IPS-18a (cell line): ENCODE measurements around the gene KSR1.
"Not testable (repeated sequence)": the region's sequence is repeated elsewhere in the genome, so short reads cannot be mapped to it uniquely, and the experiment has no call there.

Experiments used
- H3K27ac ChIP-seq: one replicate; pipeline ENCODE4 v1.5.1; 2013; ENCODE audit warnings: low read length
- H3K27me3 ChIP-seq: one replicate; pipeline ENCODE4 v1.6.1; 2013; ENCODE audit warnings: mild to moderate bottlenecking, low read length; ENCODE audit not compliant: control insufficient read depth, insufficient read depth
- H3K36me3 ChIP-seq: one replicate; pipeline ENCODE4 v1.6.1; 2013; ENCODE audit warnings: low read depth, low read length; ENCODE audit not compliant: control insufficient read depth
- H3K4me1 ChIP-seq: one replicate; pipeline ENCODE4 v1.6.1; 2013; ENCODE audit warnings: low read depth, low read length; ENCODE audit not compliant: control insufficient read depth
- H3K4me3 ChIP-seq: one replicate; pipeline ENCODE4 v1.5.1; 2013; ENCODE audit warnings: low read length
- H3K9ac ChIP-seq: one replicate; pipeline ENCODE4 v1.6.1; 2013; ENCODE audit warnings: mild to moderate bottlenecking, low read length, moderate library complexity
- H3K9me3 ChIP-seq: one replicate; pipeline ENCODE4 v1.6.1; 2013; ENCODE audit warnings: low read depth, low read length; ENCODE audit not compliant: control insufficient read depth

The KSR1 gene

GRCh38 chr17:27651411-27652345 lies 195.4 kb downstream of the KSR1 start:
- no peaks in the 10 kb centered on the region for H3K36me3 ChIP-seq
- H3K27me3 ChIP-seq: no peaks in the 10 kb centered on the region
- H3K4me3 ChIP-seq: no peak overlapping the region
- no peak overlapping the region for H3K9ac ChIP-seq
- H3K9me3 ChIP-seq: no peaks in the 10 kb centered on the region
- H3K27ac ChIP-seq: no peak overlapping the region
- peaks cover 3% of the 10 kb centered on the region for H3K4me1 ChIP-seq

GRCh38 chr17:27653449-27653971 lies 197.3 kb downstream of the KSR1 start:
- H3K9ac ChIP-seq: not testable (repeated sequence)

GRCh38 chr17:27654136-27654535 lies 197.9 kb downstream of the KSR1 start:
- Histone ChIP-seq H3K27ac (no peak overlapping the region), H3K27me3 (no peaks in the 10 kb centered on the region), H3K4me1 (peaks cover 3% of the 10 kb centered on the region), H3K9ac (no peak overlapping the region), H3K36me3 (no peaks in the 10 kb centered on the region), H3K9me3 (no peaks in the 10 kb centered on the region), H3K4me3 (no peak overlapping the region)

More at GRCh38 chr17:27653449-27653971, 197.3 kb downstream of the KSR1 start:
- H3K4me1 ChIP-seq, H3K36me3 ChIP-seq, H3K27ac ChIP-seq, H3K4me3 ChIP-seq, H3K9me3 ChIP-seq, H3K27me3 ChIP-seq: not testable (repeated sequence)

DNA sequence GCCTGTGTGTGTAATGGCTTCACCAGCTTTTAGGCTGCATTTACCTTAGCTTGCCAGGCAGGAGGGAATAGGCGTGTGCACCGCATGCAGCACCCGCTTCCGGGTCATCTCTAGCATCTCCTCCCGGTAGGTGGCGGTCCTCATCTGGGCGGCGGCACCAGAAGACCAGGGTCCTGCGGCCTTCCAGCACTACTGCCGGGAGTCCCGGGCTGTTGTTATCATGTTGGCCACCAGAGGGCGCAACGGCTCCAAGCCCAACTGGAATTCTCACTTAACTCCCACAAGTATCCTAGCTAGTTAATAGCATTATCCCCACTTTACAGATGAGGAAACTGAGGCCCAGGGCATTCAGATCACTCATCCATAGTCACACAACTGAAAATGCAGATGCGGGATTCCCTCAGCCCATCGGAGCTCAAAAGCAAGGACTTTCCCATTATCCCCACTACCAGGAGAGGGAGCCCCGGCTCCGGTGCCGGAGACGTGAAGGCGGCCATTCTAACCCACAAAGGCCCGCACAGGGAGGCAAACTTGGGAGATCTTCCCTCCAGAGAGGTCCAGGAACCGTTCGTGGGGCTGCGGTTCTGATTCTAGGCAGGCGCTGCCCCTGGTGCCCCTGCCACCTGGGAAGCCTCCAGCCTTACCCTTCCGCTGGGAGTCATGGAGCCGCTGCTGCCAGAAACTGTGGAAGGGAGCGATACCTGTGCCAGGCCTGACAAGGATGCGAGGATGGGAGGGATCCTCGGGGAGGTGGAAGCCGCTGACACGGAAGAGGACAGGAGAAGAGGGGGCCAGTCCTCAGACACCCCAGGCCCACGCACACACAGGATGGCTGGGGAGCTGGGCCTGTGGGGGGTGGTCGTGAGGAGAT lies 198.6 kb downstream of the KSR1 start:
- Histone ChIP-seq H3K4me3 (no peak overlapping the region), H3K27ac (no peak overlapping the region)

DNA sequence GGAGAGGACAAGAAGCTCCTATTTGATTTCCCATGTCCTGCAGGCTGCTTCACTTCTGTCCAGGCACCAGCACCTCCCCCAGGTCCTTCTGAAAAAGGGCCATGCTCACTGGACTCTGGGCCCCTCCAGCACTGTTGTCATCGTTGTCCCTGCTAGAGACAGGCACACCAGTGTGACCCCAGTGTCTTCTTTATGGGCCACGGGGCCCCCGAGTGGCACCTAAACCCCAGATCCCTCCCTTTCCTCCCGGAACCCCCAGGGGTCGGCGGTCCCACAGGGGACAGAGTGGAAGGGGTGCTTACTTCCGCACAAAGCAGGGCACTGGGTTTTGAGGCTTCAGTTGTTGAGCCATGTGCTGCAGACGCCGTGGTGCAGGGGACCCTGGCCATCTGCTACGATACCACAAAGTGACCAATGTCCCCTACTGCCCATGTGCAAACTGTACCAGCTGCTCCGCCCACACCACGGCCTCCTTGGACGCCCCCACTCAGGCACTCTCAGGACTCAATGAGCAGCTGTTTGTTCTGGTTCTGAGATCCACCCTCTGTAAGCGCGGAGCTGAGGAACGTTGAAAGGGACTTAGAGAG lies 199.4 kb downstream of the KSR1 start:
- not testable (repeated sequence) for H3K27ac ChIP-seq, H3K9me3 ChIP-seq, H3K4me1 ChIP-seq, H3K27me3 ChIP-seq, H3K4me3 ChIP-seq, H3K36me3 ChIP-seq, H3K9ac ChIP-seq

More for the DNA sequence above, 198.6 kb downstream of the KSR1 start:
- Histone ChIP-seq H3K9me3 (no peaks in the 10 kb centered on the region), H3K36me3 (no peaks in the 10 kb centered on the region), H3K9ac (no peak overlapping the region), H3K27me3 (no peaks in the 10 kb centered on the region), H3K4me1 (peaks cover 3% of the 10 kb centered on the region)

GRCh38 chr17:27656620-27657019 lies 200.4 kb downstream of the KSR1 start:
- H3K27ac ChIP-seq, H3K4me1 ChIP-seq, H3K36me3 ChIP-seq, H3K9me3 ChIP-seq, H3K4me3 ChIP-seq, H3K27me3 ChIP-seq, H3K9ac ChIP-seq: not testable (repeated sequence)

DNA sequence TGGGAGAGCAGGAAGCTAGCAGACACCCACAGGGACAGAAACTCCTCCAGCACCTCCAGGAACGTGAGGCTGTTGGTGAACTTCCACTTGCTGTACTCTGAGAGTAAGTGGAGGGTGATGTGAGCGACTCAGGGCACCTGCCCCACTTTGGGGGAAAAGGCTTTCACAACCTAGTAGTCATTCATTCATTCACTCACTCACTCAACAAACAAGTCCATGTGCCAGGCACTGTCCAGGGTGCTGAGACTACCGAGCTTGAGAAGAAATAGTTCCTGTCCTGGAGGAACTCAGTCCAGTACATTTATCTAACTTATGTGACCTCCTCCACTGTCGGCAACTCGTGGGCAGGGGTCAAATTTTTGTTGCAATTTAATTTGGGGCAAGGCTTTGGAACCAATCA lies 201.4 kb downstream of the KSR1 start:
- Histone ChIP-seq H3K9me3 (no peaks in the 10 kb centered on the region), H3K4me1 (peaks cover 3% of the 10 kb centered on the region), H3K36me3 (no peaks in the 10 kb centered on the region), H3K27me3 (no peaks in the 10 kb centered on the region), H3K27ac (no peak overlapping the region), H3K4me3 (no peak overlapping the region), H3K9ac (no peak overlapping the region)

- Histone ChIP-seq H3K4me3 (no peak overlapping the region), H3K9me3 (no peaks in the 10 kb centered on the region), H3K27me3 (no peaks in the 10 kb centered on the region), H3K27ac (no peak overlapping the region), H3K36me3 (no peaks in the 10 kb centered on the region), H3K9ac (no peak overlapping the region), H3K4me1 (no peaks in the 10 kb centered on the region)
These were observed 203.4 kb downstream of the KSR1 start for GRCh38 chr17:27659683-27660082.

GRCh38 chr17:27660436-27660835 lies 204.2 kb downstream of the KSR1 start:
- H3K9ac ChIP-seq: no peak overlapping the region
- H3K27me3 ChIP-seq: no peaks in the 10 kb centered on the region
- no peak overlapping the region for H3K27ac ChIP-seq
- H3K36me3 ChIP-seq: no peaks in the 10 kb centered on the region
- H3K4me3 ChIP-seq: no peak overlapping the region
- H3K4me1 ChIP-seq: no peaks in the 10 kb centered on the region
- H3K9me3 ChIP-seq: no peaks in the 10 kb centered on the region

DNA sequence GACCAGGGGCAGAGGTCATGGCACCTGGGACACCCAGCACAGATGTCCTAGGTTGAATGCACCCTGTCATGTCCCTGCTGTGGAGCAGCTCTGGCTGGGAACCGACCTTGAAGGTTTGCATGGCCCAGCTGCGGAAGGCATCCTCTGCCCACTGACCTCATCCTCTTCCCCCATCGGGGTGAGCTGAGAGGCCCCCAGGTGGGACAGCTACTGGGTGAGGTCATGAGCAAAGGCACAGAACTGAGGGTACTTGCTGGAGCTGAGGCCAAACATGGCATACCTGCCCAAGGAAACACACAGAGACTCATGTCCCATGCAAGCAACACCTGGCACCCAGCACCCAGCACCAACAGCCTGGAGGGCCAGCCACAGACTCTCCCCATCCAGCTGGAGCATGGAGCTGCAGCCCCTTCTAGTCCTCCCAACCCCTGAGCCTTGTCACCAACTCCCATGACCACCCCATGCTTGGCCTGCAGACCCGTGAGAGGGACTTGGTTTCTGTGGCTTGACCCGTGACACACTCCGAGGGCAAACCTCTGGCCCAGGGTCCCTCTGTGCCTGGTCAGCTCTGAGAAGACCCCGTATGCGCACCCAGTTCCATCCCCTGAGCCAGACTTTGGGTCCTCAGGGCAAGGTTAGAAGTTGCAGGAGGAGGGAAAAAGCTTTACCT lies 207.8 kb downstream of the KSR1 start:
- Histone ChIP-seq H3K27me3 (no peaks in the 10 kb centered on the region), H3K9ac (no peak overlapping the region), H3K36me3 (no peaks in the 10 kb centered on the region), H3K9me3 (no peaks in the 10 kb centered on the region), H3K4me1 (no peaks in the 10 kb centered on the region), H3K27ac (no peak overlapping the region), H3K4me3 (no peak overlapping the region)

DNA sequence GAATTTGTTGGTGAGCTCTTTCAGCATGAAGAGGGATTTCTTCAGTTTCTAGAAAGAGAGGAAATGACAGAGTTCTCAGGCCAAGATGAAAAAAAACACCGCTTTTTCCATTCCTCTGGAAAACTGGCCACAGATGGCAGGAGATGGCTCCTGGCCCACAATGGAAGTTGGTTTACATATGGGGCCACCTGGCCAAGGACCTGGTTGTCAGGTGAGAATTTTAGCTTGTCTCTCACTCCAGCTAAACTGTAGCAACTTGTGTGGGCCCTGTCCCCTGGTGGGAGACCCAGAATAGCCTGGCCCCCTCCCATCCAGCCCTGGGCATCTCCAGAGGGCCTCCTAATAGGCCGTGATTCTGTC lies 208.3 kb downstream of the KSR1 start:
- no peaks in the 10 kb centered on the region for H3K4me1 ChIP-seq
- no peak overlapping the region for H3K27ac ChIP-seq
- no peaks in the 10 kb centered on the region for H3K36me3 ChIP-seq
- H3K9me3 ChIP-seq: no peaks in the 10 kb centered on the region
- no peaks in the 10 kb centered on the region for H3K27me3 ChIP-seq
- no peak overlapping the region for H3K9ac ChIP-seq
- no peak overlapping the region for H3K4me3 ChIP-seq
